ENCODE results near the gene NRARP.

Gene NRARP

DNA sequence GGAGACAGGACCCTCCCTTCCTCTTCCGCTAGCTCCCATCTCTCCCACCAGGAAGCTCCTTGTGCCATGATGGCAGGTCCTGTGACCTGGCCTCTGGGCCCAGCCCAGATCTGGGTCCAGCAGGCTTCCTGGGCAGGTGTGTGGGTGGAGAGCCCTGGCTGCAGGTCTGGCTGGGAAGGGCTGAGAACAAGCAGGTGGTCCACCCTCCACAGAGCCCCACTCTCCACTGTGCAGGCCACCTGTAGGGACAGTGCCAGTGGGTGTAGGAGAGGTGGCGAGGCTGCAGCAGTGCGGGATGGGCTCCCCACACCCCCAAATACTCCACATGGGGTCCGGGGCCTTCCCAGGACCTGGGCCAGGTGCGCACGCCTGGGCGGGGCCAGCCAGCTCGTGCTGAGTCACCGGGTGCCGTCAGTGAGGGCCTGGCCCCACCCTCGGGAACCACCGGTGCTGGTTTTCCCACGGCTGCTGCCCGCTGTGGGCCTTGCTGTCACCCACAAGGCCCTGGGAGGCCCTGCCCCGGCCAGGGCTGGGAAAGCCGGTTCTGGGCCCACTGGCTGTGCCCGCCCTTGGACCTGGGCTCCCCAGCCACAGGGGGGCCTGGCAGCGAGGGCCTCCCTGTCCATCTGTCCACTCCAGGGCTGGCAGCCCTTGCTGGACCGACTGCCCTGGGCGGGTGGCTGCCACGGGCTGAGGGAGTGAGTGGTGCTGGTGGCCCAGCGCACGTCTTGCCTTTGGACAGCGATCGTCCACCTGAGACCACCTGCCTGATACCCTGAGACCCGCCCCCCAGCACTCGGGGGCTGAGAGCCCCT, 9.3 kb upstream of the NRARP start:
- DNase-seq (ENCODE audit: low spot score) (no peak), FAIRE-seq (no peak)

DNA sequence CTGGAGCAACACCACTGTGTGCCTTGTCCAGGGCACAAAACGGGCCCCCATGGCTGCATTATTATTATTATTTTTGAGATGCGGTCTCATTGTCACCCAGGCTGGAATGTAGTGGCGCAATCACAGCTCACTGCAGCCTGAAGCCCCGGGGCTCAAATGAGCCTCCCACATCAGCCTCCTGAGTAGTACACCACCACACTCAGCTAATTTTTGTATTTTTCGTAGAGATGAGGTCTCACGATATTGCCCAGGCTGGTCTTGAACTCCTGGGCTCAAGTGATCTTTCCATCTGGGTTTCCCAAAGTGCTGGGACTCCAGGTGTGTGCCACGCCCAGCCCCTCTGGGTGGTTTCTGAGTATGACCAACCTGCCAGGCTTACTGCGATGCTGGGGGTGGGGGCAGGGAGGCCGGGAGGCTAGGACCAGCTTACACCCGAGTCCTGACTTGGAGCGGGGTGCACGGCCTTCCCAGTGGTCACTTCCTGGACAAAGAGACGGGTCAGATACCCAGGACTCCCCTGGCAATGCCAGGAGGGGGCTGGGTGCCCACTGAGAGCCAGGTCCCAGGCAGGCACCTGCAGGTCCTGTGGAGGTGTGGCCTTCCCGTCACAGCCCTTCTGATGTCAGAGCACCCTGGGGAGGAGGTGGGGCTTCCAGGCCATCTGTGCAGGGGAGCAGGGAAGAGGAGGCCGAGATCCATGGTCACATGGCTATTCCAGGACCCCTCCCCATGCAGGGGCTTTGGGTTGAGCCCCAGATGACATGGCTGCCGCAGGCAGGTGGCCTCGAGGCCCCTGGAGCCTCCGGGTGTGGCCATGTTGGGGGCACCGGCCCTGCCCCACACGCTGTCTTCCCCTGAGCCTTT, 8.3 kb upstream of the NRARP start:
- DNase-seq (ENCODE audit: low spot score) (no peak), FAIRE-seq (no peak)

GRCh38 chr9:137309368-137310188, 7.5 kb upstream of the NRARP start:
- FAIRE-seq (no peak), DNase-seq (ENCODE audit: low spot score) (no peak)

DNA sequence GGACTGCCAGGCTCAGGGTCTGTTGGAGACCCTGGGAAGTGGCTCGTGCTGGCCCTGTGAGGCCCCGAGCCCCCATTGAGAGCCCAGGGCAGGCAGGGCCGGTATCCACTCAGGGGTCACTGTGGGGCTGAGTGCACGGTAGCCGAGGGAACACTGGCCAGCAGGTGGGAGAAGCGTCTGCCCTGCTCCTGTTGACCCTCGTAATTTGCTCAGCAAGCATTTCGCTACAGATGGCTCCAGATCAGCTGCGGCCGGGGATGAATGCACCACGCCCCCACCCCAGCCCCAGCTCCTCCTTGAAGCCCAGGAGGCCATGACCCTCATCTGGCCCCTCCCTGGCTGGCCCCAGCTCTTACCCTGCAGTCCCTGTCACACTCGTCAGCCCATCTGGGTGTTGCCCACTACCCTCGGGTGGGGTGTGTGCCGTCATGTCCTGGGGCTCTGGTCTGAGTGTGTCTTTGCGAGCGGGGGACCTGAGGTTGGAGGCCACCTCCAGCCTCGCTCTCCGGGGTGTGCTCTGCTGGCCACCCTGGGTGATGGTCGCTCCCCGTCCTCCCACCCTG, 6.1 kb upstream of the NRARP start:
- FAIRE-seq (no peak), DNase-seq (ENCODE audit: low spot score) (no peak)

DNA sequence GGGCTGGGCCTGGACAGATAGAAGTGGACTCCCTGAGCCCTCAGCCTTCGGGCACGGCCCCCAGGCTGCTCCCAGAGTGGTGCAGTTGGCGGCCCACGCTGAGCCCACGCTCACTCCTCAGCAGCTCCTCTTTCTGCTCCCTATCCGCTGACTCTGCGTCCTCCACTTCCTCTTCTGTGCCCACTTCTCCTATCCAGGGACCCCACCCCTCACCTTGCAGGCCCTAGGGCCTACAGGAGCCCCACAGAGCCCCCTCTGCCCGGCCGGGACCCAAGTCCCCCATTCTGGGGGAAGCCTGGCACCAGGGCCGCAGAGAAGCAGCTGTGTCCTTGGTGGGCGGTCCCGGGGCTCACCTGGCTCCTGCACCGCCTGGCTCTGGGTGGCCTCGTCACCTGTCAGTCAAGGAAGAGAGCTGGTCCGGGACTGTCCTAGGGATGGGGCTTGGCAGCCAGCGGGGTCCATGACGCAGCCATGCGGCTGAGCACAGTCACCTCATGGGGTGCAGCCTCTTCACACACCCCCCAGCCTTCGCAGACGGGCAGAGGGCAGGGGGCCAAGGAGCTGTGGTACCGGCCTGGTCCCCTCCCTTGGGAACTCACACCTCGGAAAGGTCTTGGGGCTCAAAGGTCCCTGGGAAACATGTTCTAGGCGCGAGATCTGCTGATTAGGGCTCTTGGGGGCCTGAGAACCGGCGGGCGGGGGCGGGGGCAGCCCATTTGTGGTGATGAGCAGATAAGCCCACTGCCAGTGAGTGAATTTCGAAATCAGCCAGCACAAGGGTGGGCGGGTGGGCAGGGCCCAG, 5.4 kb upstream of the NRARP start:
- DNase-seq (ENCODE audit: low spot score) = no peak
- FAIRE-seq = no peak

DNA sequence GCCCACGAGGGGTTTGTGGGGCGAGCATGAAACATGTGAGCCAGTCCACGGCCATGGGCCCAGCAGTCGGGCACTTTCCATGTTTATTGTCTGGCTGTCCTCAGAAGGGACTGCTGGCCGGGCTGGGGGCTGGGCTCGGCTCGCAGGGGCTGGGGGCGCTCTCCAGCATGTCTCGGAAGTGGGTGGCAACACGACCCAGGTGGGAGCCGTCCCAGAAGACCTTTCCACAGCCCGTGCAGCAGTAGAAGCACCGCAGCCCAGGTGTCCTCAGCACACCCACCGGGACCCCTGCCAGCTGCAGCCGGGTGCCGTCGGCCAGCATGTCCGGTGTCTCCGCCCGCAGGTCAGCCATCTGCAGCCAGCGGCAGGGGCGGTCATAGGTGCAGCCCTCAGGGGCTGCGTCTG, 4.8 kb upstream of the NRARP start:
- FAIRE-seq = no peak
- no peak for DNase-seq (ENCODE audit: low spot score)

- FAIRE-seq (no peak), DNase-seq (ENCODE audit: low spot score) (no peak)
Measured at GRCh38 chr9:137306066-137306849, 4.2 kb upstream of the NRARP start.

DNA sequence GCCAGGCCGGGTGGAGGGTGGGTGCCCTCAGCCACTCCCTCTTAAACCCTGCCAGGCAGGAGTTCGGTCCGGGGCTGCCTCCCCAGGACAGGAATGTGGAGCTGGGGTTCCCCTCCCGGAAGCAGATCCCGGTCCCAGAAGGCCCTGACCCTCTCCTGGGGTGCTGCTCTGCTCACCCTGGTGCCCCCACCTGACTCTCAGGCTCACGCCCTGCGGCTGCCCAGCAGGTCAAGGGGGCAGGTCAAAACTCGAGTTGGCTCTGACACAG, 3.7 kb upstream of the NRARP start:
- no peak for FAIRE-seq

DNA sequence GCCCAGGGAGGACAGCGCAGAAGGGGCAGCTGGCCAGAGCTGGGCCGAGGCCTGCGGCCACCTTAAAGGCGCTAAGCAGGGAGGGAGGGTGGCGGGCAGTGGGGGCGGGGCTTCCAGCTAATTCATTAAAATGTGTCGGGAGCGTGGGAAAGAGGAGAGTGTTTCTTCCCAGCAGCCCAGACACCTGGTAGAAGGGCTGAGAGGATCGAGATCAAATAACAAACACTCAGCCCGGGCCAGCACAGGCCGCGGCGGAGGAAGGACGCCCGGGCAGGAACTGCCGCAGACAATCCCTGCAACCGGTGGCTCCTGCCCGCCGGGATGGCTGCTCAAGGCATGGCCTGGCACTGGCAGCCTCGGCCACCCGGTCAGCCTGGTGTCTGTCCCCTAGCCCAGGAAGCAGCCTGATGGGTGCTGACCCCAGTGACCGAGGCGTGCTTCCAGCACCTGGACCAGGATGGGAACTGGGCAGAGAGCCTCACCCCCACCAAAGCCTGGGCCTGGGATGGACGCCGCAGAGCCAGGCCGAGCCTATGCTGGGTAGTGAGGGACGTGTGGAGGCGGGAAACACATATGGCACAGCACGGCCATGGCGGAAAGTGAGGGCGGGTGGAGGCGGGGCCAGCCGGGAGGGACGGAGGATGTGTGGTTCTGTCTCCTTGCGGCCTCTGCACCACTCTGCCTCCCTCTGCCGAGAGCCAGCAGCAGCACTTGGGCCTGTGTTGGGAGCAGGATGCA, 3.2 kb upstream of the NRARP start:
- no peak for DNase-seq (ENCODE audit: low spot score)
- FAIRE-seq = no peak

More for the DNA sequence above, 3.7 kb upstream of the NRARP start:
- no peak for DNase-seq (ENCODE audit: low spot score)

DNA sequence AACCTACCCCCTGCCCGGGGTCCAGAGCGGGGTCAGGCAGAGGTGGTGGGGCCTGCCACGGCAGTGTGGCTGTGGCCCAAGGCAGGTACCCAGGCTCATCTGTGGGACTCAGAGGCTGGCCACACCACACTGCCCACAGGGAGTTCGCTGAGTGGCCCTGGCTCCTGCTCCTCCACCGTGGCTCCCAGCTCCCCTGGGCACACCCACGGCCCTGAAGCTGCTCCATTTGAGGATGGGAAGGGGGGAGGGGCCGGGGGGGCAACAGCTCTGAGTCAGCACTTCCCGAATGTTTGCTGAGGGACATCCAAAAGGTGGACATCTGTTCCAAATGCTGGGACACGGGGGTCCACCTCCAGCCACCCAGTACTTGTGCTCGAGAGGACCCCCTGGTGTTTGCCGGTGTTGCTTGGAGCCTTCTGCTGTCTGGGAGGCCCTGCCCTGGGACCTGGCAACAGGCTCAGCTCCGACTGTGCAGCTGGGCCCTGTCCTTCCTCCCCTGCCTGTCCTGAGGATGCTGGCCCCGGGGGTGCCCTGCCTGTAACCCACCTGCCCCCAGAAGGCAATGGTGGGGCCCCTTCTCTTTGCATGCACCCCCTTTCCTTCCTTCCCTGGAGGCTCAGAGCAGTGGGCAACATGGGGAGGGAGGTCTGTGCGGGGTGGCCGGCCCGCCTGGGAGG, 2.5 kb upstream of the NRARP start:
- FAIRE-seq (no peak), DNase-seq (ENCODE audit: low spot score) (no peak)

GRCh38 chr9:137303893-137304382, 1.9 kb upstream of the NRARP start:
- DNase-seq (ENCODE audit: low spot score) (no peak), FAIRE-seq (no peak)

DNA sequence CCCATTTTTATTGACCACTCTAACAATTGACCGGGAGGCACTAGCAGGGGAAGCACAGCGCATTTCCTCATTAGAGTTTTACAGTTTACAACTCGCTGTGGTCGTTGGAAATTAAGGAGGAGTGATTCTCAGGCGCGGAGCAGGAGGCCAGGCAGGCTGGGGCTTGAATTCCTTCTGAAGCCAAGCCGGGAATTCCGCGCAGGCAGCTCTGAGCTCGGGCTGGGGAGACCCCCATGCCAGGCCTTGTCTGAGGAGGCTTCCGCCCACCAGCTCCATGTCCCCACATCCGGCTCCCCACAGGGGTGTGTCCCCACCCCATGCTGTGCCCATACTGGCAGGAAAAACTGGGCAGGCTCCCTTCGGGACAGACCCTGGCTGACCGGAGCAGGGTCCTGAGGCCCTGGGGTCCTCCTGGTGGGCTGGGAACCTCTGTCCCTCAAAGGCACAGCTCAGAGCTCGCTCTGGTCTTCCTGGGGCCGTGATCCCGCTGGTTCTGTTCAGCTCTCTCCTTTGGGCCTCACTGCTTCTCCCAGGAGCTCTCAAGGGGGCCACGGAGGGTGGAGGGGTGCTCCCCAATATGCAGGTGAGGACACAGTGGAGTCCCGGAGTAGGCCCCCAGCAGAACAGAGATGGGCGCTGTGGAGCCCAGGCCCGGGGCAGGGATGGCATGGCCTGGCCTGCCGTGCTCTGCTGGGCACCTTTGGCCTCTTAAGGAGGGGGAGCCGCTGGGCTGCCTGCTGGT, 1.3 kb upstream of the NRARP start:
- DNase-seq (ENCODE audit: low spot score) = no peak
- FAIRE-seq = no peak

DNA sequence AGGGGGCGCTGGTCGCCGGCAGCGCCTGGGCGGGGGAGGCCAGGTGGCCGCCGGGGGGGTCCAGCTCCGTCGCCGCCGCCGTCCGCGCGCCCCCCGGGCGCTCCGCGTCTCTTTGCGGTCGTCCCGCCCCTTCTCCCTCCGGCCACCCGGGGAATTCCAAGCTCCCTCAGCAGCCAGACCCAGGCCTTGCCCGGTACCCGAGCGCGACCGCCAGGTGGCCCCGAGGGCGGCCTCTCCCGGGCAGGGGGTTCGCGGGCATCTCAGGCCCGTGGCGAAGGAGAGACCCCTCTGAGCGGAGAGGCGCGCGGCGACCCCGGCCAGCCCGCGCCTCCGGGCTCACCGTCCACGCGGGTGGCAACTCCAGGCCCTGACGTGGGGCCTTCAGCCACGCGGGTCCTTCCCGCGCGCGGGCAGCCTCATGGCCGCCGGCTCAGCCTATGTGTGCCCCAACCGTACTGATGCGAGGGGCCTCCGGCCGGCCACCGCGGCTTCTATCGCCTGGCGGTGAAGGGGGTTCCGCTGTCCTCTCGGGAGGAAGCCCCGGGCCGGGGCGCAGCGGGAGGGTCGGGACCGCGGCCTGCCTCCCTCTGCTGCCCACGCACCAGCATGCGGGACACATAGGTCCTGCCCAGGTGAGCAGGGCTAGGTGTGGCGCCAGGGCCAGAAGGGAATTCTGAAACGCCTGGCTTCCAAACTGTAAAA, 529 bp upstream of the NRARP start:
- FAIRE-seq = no peak
- DNase-seq (ENCODE audit: low spot score) = peak; percentile 55

DNA sequence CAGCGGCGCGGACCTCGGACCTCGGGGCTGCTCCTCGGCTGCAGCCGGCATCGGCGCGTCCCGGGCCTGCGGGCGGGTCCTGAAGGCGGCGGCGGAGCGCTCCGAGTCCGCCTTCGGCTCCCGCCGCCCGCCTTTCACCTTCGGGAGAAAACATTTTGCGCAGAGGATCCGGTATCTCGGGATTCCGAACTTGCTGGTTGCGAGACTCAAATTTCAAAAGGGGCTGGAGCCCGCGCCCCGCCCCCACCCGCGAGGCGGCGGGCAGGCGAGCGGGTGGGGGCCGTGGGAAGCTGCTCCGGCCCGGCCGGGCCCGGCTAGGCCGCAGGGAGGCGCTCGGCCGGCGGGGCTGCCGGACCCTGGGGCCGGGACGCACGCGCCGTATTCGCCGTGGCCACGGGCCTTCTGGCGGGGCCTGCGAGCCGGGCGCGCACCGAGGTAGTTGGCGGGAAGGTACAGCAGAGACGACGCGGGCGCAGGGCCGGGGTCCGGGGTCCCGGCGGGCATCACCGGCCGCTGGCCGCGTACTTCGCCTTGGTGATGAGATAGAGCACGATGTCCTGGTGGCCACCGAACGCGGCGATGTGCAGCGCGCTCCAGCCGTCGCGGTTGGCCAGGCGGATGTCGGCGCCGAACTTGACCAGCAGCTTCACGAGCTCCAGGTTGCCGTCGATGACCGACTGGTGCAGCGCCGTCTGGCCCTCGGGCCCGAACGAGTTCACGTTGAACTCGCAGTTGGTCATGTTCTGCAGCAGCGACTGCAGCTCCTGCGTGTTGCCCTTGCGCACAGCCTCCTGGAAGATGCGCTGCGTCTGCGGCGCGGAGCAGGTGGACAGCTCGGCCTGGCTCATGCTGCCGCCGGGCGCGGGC, 757 bp downstream of the NRARP start:
- FAIRE-seq = no peak
- no peak for DNase-seq (ENCODE audit: low spot score)

- DNase-seq (ENCODE audit: low spot score) (no peak), FAIRE-seq (no peak)
Measured at GRCh38 chr9:137300567-137301080, 1.4 kb downstream of the NRARP start.

- DNase-seq (ENCODE audit: low spot score) = no peak
- FAIRE-seq = no peak
Measured at GRCh38 chr9:137299938-137300337, 2.1 kb downstream of the NRARP start.

All from RCC 7860 (cell line).